Right forelimb (tissue), 1 donor: Measurements from ENCODE around the gene LRRC2.
"Not testable (repeated sequence)": the region's sequence is repeated elsewhere in the genome, so short reads cannot be mapped to it uniquely, and the experiment has no call there.

Experiments
- DNase-seq: peaks from one replicate; pipeline ENCODE4 v3.0.0-alpha.2; 2018

LRRC2 gene

DNA sequence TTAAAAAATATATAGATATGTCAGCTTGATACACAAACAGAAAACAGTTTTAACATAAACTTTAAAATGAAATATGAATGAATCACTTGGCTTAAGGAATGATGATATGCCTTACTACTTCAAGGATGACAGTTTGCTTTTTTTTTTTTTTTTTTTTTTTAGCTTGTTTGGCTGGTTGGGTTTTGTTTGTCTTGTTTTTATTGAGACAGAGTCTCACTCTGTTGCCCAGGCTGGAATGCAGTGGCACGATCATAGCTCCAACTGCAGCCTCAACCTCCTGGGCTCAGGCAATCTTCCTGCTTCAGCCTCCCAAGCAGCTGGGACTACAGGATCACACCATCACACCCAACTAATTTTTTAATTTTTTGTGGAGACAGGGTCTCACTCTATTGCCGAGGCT, 14.5 kb downstream of the LRRC2 start:
- DNase-seq: no peak

- no peak for DNase-seq
Observed at GRCh38 chr3:46549989-46550388, 16.1 kb downstream of the LRRC2 start.

DNA sequence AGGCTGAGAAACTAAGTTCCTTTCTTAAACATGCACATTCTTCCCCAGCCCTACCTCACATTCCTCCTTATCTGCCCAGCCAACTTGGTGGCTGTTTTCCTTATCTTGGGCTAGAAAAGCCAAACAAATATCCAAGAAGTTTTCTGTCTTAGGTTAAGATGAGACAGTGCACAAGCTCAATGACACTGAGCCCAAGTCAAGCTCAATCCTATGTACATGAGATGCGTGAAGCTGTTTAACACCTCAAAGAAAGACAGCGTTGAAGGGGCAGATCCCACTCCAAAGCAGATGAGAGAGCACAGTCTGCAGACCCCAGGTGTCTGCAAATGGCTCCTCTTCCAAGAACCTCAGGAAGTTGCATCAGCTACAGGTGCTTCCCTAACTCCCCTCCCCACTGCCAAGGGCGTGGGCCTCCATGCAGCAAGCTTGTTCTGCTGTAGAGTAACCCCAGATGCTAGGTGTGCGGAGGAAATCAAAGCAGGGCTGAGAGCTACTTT, 16.6 kb downstream of the LRRC2 start:
- no peak for DNase-seq

- DNase-seq: not testable (repeated sequence)
Observed at GRCh38 chr3:46548611-46549010, 17.5 kb downstream of the LRRC2 start.

DNA sequence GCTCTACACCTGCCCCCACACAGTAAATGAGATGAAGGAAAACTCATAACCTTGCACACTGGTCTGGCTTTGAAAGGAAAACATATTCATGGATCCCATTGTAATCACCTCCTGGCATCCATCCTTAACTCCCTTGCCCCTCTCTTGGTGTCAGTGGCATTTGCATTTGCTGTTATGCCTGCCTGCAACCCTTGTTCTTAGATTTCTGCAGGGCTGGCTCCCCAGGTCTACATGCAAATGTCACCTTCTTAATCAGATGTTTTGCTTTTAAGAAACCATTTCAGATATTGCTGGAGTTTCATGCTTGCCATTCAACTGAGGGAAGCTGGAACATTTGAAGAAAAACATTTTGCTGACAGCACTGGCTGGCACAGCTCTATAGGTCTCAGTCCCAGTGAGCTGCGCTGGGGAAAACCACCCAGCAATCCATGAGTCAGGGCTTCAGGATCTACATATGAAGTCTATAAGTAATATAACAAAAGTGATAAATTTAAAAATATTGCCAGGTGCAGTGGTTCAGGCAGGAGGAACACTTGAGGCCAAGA, 19.1 kb downstream of the LRRC2 start:
- DNase-seq: no peak

GRCh38 chr3:46545818-46546630, 20.1 kb downstream of the LRRC2 start:
- no peak for DNase-seq

DNA sequence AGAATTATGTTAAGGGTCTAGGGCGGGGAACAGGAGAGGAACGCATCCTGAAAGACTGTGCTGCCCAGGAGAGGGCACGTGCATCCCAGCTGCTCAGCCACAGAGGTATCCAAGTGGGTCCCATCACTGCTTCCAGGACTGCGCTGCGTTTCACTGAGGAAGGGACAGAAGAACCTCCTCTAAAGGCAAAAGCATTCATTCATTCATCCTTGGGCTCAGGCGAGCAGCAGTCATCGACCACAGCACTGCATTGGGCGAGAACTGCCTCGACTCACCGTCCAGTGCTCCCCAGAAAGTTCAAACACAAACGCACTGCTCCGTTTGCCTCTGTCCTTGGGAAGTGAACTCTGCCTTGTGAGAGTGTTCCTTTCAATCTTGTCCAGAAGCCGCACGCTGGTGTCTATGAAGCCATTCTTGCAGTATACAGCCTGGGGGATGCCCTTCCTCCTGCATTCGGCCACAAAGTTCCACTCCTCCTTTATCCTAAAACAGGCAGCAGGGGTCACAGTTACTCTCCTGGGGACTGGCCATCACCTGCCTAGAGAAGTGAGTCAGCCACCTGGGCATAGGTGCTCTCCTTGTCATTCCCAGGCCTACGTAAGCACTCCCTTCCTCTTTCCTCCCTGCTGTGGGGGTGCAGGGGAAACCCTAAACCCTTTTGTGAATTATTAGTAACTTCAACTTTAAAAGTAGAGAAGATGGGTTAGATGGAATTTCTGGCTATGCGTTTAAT, 21.2 kb downstream of the LRRC2 start:
- no peak for DNase-seq

GRCh38 chr3:46542801-46543201, 23.3 kb downstream of the LRRC2 start:
- DNase-seq: no peak

GRCh38 chr3:46542344-46542743, 23.8 kb downstream of the LRRC2 start:
- DNase-seq: no peak

- DNase-seq: no peak
Observed at GRCh38 chr3:46541835-46542234, 24.3 kb downstream of the LRRC2 start.

DNA sequence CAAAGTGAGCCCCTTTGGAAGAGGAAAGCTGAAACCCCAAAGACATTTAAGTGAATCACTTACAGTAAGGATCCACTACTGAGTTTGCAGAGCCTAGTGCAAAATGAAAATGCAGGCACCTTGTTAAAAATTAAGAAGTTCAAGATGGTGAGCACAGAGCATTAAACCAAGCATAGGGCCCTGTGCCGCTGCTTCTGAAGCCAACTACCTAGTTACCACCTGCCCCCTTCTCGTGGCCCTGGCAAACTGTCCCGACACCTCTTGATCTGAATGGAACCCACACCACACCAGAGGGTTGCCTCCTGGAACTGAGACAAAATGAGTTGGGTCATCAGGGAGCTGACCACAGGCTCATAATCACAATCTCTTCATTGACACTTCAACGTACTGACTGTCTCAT, 25.6 kb downstream of the LRRC2 start:
- DNase-seq: no peak

DNA sequence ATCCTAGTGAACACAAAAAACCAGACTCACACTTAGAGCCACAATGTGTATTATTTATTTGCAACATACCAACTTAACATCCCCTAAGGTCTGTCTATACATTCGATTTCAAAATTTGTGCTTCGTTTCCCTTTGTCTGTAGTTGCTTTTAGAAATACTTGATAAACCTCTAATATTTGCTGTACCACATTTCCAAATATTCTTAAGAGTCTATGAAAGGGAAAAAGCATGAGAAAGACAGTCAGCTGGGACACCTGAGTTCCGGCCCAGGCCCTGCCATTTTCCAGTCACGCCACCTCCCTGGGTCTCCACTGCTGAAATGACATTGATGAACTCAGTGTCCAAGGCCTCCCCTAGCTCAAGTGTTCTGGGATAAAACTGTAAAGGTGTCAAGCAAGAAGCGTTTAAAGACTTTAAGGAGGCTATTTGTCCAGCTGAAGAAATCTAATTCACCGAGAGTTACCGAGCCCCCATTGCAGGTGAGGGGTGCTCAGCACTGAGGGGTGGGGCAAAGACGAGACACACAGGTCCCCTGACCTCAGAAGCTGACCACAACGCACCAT, 26.6 kb downstream of the LRRC2 start:
- no peak for DNase-seq

DNA sequence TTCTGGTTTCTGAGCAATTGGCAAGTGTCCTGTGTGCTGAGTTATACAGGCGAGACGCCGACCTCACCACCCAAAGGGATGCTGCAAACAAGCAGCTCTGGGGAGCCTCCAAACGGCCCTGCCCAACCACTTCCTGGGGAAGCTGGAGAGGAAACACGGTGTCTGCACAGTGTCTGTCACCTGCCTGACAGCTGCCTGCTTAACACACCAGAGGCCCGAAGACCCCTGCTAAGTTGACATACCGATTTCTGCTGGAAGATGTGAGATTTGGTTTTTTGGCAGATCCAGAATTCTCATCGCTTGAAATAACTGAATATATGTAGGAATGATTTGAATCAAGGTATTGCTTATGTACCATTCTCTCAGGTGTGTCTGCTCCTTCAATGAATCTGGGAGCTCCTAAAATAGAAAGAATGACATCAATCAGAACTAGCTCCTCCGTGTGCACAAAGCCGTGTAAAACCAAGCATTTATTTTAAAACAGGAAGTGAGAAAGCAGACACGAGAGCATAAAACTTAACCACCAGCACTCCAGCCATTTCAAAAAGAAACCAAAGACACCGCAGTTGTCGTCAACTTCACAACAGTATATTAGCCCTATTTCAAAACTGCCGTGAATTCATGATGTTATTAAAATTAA, 27.2 kb downstream of the LRRC2 start:
- no peak for DNase-seq

DNA sequence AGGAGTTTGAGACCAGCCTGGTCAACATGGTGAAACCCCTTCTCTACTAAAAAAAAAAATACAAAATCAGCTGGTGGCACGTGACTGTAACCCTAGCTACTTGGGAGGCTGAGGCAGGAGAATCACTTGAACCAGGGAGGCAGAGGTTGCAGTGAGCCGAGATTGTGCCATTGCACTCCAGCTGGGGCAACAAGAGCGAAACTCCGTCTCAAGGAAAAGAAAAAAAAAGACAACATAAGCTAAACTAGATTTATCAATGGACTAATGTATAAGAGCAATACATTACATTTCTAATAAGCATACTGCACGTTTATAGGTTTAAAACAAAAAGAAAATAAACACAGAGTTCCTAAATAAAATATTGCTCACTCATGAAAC, 27.7 kb downstream of the LRRC2 start:
- not testable (repeated sequence) for DNase-seq

- DNase-seq: no peak
Observed at GRCh38 chr3:46537779-46538178, 28.3 kb downstream of the LRRC2 start.

DNA sequence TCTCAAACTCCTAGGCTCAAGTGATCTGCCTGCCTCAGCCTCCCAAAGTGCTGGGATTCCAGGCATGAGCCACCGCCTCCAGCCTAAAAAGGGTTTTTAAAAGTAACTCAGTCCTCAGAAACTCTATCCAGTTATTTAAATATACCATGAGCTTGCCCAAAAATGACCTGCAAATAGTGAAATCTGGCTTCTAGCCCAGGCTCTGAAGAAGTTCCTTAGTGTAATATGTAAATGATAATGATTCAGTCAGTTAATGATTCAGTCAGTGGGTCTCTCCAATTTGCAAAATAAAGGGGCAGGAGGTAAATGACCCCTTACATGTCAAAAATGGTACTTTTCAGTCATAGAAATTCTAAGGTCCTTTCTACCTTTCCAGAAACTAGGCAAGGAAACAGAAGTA, 28.8 kb downstream of the LRRC2 start:
- no peak for DNase-seq

- no peak for DNase-seq
Observed at GRCh38 chr3:46536758-46537157, 29.3 kb downstream of the LRRC2 start.

DNA sequence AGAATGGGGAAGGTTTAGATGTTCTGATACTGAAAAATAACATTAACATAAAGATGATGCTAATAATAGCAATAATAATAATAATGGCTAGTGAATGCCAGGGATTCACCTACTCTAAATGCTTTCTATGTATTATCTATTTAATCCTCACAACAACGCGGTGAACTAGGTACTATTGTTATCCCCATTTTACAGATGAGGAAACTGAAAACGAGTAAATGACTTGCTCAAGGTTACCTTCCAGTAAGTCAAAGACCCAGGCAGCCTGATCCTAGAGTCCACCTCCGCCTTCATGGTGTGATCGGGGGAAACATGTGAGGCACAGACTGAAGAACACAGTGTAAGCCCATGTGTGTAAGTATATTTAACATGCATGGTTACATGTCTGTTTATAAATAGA, 30.4 kb downstream of the LRRC2 start:
- no peak for DNase-seq

- no peak for DNase-seq
Observed at GRCh38 chr3:46533091-46533490, 33.0 kb downstream of the LRRC2 start.

GRCh38 chr3:46527239-46527638, 38.9 kb downstream of the LRRC2 start:
- no peak for DNase-seq

- no peak for DNase-seq
Observed at GRCh38 chr3:46524832-46525231, 41.3 kb downstream of the LRRC2 start.

GRCh38 chr3:46524008-46524407, 42.1 kb downstream of the LRRC2 start:
- no peak for DNase-seq

- no peak for DNase-seq
Observed at GRCh38 chr3:46523556-46523955, 42.5 kb downstream of the LRRC2 start.
